ENCODE results near the gene SORCS2.

Gene SORCS2

GRCh38 chr4:7394681-7395451 lies 202.5 kb downstream of the SORCS2 start:
- Mint-ChIP-seq H3K27me3 (ENCODE audit: low read depth) (peaks cover 3% of the 10 kb centered on the region), H3K36me3 (ENCODE audit: low read depth) (no peaks in the 10 kb centered on the region), H3K27ac (no peak overlapping the region), H3K4me1 (ENCODE audit: low read depth) (no peaks in the 10 kb centered on the region), H3K4me3 (no peak overlapping the region), H3K9me3 (no peaks in the 10 kb centered on the region)

DNA sequence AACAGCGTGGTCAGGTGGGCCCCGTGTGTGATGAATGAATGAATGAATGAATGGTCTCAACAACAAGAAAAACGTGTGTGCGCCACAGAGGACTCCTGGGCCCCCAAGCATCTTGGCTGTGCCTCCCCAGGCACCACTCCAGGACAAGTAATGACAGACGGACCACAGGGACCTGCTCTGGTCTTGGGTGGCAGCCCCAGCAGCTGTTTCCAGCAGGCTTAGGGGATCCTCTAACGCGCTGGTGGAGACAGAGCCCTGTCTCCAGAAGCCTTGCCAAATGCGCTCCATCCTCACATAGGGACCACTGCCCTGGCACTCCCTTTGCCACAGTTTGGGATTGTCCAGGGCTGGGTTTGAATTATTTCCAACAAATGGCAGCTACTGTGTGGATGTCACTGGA lies 203.3 kb downstream of the SORCS2 start:
- Mint-ChIP-seq H3K27me3 (ENCODE audit: low read depth) (peaks cover 3% of the 10 kb centered on the region), H3K4me1 (ENCODE audit: low read depth) (no peaks in the 10 kb centered on the region), H3K4me3 (no peak overlapping the region), H3K36me3 (ENCODE audit: low read depth) (no peaks in the 10 kb centered on the region), H3K27ac (no peak overlapping the region), H3K9me3 (peaks cover 2% of the 10 kb centered on the region)

GRCh38 chr4:7396186-7396910 lies 204.0 kb downstream of the SORCS2 start:
- no peak overlapping the region for H3K27ac Mint-ChIP-seq
- H3K4me1 Mint-ChIP-seq (ENCODE audit: low read depth), result no peaks in the 10 kb centered on the region
- H3K27me3 Mint-ChIP-seq (ENCODE audit: low read depth), result peaks cover 3% of the 10 kb centered on the region
- H3K36me3 Mint-ChIP-seq (ENCODE audit: low read depth), result no peaks in the 10 kb centered on the region
- no peak overlapping the region for H3K4me3 Mint-ChIP-seq
- peaks cover 5% of the 10 kb centered on the region for H3K9me3 Mint-ChIP-seq

GRCh38 chr4:7397206-7398103 lies 205.1 kb downstream of the SORCS2 start:
- H3K4me3 Mint-ChIP-seq, result no peak overlapping the region
- no peaks in the 10 kb centered on the region for H3K36me3 Mint-ChIP-seq (ENCODE audit: low read depth)
- H3K4me1 Mint-ChIP-seq (ENCODE audit: low read depth), result no peaks in the 10 kb centered on the region
- H3K27me3 Mint-ChIP-seq (ENCODE audit: low read depth), result peaks cover 3% of the 10 kb centered on the region
- peaks cover 5% of the 10 kb centered on the region for H3K9me3 Mint-ChIP-seq
- H3K27ac Mint-ChIP-seq, result no peak overlapping the region

- Mint-ChIP-seq H3K36me3 (ENCODE audit: low read depth) (no peaks in the 10 kb centered on the region), H3K9me3 (peaks cover 5% of the 10 kb centered on the region), H3K27ac (no peak overlapping the region), H3K4me1 (ENCODE audit: low read depth) (no peaks in the 10 kb centered on the region), H3K27me3 (ENCODE audit: low read depth) (peaks cover 3% of the 10 kb centered on the region), H3K4me3 (no peak overlapping the region)
These were observed 205.7 kb downstream of the SORCS2 start for GRCh38 chr4:7398104-7398423.

DNA sequence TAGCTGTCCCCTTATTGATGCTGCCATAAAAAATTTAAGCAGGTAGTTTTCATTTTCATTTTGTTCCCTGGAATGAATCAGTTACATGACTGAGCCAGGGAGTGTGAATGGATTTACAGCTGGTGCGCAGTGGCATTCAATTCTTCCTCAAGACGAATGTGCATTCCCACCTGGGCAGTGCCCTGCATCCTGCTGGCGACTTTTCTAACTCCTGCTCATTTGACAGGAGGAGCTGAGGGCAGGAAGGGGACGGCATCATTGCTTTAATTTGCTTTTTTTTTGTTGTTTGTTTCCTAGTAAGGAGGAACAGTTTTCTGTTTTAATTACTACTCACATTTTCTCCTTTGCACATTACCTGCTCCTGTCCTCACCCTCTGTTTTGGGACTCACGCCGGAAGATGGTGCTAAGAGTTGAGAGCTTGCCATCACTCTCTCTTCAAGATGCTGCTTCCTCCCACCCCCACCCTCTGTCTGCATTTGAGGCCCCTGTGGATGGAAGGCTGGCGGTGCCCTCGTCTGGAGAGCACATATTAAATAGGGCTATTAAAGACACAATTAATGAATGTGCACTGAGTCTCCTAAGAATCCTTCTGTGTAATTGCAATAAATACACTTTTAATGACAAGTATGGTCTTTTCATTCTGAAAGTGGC lies 206.6 kb downstream of the SORCS2 start:
- Mint-ChIP-seq H3K9me3 (peaks cover 5% of the 10 kb centered on the region), H3K27me3 (ENCODE audit: low read depth) (peaks cover 3% of the 10 kb centered on the region), H3K36me3 (ENCODE audit: low read depth) (no peaks in the 10 kb centered on the region), H3K4me3 (no peak overlapping the region), H3K4me1 (ENCODE audit: low read depth) (no peaks in the 10 kb centered on the region), H3K27ac (no peak overlapping the region)

- Mint-ChIP-seq H3K27ac (no peak overlapping the region), H3K36me3 (ENCODE audit: low read depth) (no peaks in the 10 kb centered on the region), H3K9me3 (peaks cover 5% of the 10 kb centered on the region)
These were observed 207.3 kb downstream of the SORCS2 start for GRCh38 chr4:7399440-7400234.

DNA sequence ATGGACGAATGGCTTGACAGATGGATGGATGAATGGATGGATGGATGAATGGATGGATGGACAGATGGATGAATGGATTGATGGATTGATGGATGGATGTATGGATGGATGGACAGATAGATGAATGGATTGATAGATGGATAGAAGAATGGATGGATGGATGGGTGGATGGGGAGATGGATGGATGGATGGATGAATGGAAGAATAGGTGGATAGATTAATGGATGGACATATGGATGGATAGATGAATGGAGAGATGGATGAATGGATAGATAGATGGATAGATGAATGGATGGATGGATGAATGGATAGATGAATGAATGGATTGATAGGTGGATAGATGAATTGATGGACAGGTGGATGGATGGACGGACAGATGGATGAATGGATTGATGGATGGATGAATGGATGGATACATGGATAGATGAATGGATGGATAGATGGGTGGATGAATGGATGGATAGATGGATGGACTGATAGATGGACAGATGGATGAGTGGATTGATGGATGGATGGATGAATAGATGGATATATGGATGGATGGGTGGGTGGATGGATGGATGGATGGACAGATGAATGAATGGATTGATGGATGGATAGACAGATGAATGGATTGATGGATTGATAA lies 208.4 kb downstream of the SORCS2 start:
- H3K9me3 Mint-ChIP-seq, result peaks cover 5% of the 10 kb centered on the region

More at GRCh38 chr4:7399440-7400234, 207.3 kb downstream of the SORCS2 start:
- Mint-ChIP-seq H3K27me3 (ENCODE audit: low read depth) (peaks cover 3% of the 10 kb centered on the region), H3K4me1 (ENCODE audit: low read depth) (no peaks in the 10 kb centered on the region), H3K4me3 (no peak overlapping the region)

DNA sequence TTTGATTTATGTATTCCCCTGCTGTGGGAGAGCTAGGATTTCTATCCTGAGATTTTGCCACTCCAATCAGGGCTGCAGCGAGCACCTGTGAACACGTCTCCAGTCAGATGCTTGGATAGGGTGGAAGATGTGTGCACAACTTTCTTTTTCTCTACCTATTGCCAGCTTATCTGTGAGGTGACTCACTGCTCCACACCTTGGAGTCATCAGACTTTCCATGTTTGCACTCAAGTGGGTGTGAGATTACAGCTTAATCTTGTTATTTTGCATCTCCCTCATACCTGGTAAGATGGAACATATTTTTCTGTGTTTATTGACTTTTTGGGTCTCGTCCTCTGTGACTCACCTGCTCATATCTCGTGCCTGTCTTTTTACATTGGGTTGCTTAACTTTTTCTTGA lies 210.2 kb downstream of the SORCS2 start:
- H3K27ac Mint-ChIP-seq, result no peak overlapping the region
- no peaks in the 10 kb centered on the region for H3K36me3 Mint-ChIP-seq (ENCODE audit: low read depth)
- H3K4me3 Mint-ChIP-seq, result no peak overlapping the region
- H3K9me3 Mint-ChIP-seq, result peaks cover 5% of the 10 kb centered on the region
- H3K4me1 Mint-ChIP-seq (ENCODE audit: low read depth), result no peaks in the 10 kb centered on the region
- H3K27me3 Mint-ChIP-seq (ENCODE audit: low read depth), result no peaks in the 10 kb centered on the region

More for the DNA sequence above, 208.4 kb downstream of the SORCS2 start:
- Mint-ChIP-seq H3K27me3 (ENCODE audit: low read depth) (peaks cover 3% of the 10 kb centered on the region), H3K27ac (no peak overlapping the region), H3K4me3 (no peak overlapping the region), H3K36me3 (ENCODE audit: low read depth) (no peaks in the 10 kb centered on the region), H3K4me1 (ENCODE audit: low read depth) (no peaks in the 10 kb centered on the region)

DNA sequence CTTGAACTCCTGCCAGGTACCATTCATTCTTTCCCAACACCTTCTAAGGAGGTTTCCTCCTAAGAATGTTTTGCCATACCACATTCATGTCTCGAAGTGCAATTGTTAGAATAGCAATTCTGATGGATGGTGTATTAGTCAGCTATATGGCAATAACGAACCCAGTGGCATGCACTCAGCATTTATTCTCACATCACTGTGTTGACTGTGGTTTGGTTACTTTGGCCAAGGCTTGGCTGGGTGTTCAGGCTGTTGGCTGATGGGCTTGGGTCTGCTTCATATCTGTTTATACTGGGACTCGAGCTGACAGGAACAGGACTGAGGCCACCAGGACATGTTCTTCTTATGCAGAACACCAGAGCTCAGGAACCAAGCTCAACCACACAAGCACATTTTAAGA lies 210.7 kb downstream of the SORCS2 start:
- Mint-ChIP-seq H3K36me3 (ENCODE audit: low read depth) (no peaks in the 10 kb centered on the region), H3K4me1 (ENCODE audit: low read depth) (no peaks in the 10 kb centered on the region), H3K4me3 (no peak overlapping the region)

GRCh38 chr4:7408166-7408565 lies 215.8 kb downstream of the SORCS2 start:
- H3K4me1 Mint-ChIP-seq (ENCODE audit: low read depth), result no peaks in the 10 kb centered on the region
- no peaks in the 10 kb centered on the region for H3K27me3 Mint-ChIP-seq (ENCODE audit: low read depth)
- H3K9me3 Mint-ChIP-seq, result peaks cover 7% of the 10 kb centered on the region
- no peak overlapping the region for H3K27ac Mint-ChIP-seq
- H3K36me3 Mint-ChIP-seq (ENCODE audit: low read depth), result no peaks in the 10 kb centered on the region
- H3K4me3 Mint-ChIP-seq, result no peak overlapping the region

More for the DNA sequence above, 210.7 kb downstream of the SORCS2 start:
- no peak overlapping the region for H3K27ac Mint-ChIP-seq
- H3K9me3 Mint-ChIP-seq, result peaks cover 5% of the 10 kb centered on the region
- no peaks in the 10 kb centered on the region for H3K27me3 Mint-ChIP-seq (ENCODE audit: low read depth)

- H3K27ac Mint-ChIP-seq, result no peak overlapping the region
- no peak overlapping the region for H3K4me3 Mint-ChIP-seq
- H3K9me3 Mint-ChIP-seq, result peaks cover 7% of the 10 kb centered on the region
- H3K36me3 Mint-ChIP-seq (ENCODE audit: low read depth), result no peaks in the 10 kb centered on the region
- H3K27me3 Mint-ChIP-seq (ENCODE audit: low read depth), result no peaks in the 10 kb centered on the region
- no peaks in the 10 kb centered on the region for H3K4me1 Mint-ChIP-seq (ENCODE audit: low read depth)
These were observed 218.1 kb downstream of the SORCS2 start for GRCh38 chr4:7410446-7410845.

GRCh38 chr4:7411491-7411890 lies 219.2 kb downstream of the SORCS2 start:
- Mint-ChIP-seq H3K36me3 (ENCODE audit: low read depth) (no peaks in the 10 kb centered on the region), H3K4me3 (no peak overlapping the region), H3K4me1 (ENCODE audit: low read depth) (no peaks in the 10 kb centered on the region), H3K27ac (no peak overlapping the region), H3K9me3 (peaks cover 7% of the 10 kb centered on the region), H3K27me3 (ENCODE audit: low read depth) (no peaks in the 10 kb centered on the region)
